GM10266 (cell line): ENCODE results near the gene NLGN3.

Source experiments
- DNase-seq: peaks from one replicate; pipeline ENCODE4 v3.0.0; 2012; ENCODE audit errors: extremely low spot score
- TF ChIP-seq, protein P1 (sequence below): IDR thresholded peaks from 2 replicates; pipeline ENCODE4 v1.5.1; 2012; ENCODE audit warnings: mild to moderate bottlenecking, low read depth; ENCODE audit not compliant: control insufficient read depth, insufficient read depth; ENCODE audit errors: missing control alignments

The NLGN3 gene

DNA sequence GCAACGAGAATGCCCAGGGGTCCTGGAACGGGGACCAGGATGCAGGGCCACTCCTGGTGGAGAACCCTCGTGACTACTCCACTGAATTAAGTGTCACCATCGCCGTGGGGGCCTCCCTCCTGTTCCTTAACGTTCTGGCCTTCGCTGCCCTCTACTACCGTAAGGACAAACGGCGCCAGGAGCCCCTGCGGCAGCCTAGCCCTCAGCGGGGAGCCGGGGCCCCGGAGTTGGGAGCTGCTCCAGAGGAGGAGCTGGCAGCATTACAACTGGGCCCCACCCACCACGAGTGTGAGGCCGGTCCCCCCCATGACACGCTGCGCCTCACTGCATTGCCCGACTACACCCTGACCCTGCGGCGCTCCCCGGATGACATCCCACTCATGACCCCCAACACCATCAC, 24.9 kb downstream of the NLGN3 start:
- TF ChIP-seq, protein P1, sequence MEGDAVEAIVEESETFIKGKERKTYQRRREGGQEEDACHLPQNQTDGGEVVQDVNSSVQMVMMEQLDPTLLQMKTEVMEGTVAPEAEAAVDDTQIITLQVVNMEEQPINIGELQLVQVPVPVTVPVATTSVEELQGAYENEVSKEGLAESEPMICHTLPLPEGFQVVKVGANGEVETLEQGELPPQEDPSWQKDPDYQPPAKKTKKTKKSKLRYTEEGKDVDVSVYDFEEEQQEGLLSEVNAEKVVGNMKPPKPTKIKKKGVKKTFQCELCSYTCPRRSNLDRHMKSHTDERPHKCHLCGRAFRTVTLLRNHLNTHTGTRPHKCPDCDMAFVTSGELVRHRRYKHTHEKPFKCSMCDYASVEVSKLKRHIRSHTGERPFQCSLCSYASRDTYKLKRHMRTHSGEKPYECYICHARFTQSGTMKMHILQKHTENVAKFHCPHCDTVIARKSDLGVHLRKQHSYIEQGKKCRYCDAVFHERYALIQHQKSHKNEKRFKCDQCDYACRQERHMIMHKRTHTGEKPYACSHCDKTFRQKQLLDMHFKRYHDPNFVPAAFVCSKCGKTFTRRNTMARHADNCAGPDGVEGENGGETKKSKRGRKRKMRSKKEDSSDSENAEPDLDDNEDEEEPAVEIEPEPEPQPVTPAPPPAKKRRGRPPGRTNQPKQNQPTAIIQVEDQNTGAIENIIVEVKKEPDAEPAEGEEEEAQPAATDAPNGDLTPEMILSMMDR, result no peak
- DNase-seq, result no peak

GRCh38 chrX:71170660-71171059, 26.0 kb downstream of the NLGN3 start:
- TF ChIP-seq, protein P1, result no peak
- DNase-seq, result no peak

DNA sequence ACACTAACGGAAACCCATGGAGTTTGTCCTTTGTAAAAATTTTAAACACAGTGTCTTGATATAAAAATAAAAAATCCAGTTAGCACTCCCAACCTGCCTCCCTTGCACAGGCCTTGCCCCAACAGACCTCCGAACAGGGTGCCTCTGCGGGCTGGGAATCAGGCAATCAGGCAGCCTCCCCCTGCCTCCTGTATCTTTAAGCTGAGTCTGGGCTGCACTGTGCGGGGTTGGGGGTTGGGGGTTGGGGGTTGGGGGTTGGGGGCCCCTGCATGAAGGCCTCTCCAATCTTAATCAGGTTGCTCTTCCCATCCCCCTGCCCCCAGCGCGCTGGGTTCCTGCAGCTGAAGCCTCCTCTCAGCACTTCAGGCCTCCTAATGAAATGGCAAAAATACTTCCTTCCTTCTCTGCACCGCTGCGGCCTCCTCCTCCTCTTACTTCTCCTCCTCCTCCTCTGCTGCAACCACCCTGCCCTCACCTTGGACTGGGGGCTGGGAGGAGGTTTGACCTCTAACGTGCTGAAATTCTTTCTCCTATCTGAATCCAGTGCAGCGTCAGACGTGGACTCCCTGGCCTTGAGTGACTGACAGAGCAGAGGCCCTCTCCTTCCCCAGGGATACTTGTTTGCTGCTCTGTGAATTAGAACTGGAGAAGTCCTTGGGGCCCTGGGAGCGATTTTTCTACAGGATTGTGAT, 26.6 kb downstream of the NLGN3 start:
- DNase-seq, result no peak
- TF ChIP-seq, protein P1, result no peak

GRCh38 chrX:71173440-71173839, 28.8 kb downstream of the NLGN3 start:
- no peak for DNase-seq

GRCh38 chrX:71174795-71175194, 30.2 kb downstream of the NLGN3 start:
- TF ChIP-seq, protein P1, result no peak
- DNase-seq, result no peak

More at GRCh38 chrX:71173440-71173839, 28.8 kb downstream of the NLGN3 start:
- TF ChIP-seq, protein P1, result no peak

DNA sequence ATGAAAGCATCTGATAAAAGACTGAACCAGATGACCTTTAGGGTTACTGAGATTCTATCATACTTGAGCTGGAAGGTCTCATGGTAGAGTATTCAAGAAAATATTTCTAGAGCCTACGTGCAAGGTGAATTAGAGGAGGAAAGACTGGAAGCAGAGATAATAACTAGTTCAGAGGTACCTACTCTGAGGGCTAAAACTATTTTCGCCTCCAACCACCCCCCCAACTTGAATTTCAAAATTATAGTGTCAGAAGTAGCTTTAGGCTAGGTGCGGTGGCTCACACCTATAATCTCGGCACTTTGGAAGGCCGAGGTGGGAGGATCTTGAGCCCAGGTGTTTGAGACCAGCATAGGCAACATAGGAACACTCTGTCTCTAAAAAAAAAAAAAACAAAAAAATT, 30.9 kb downstream of the NLGN3 start:
- no peak for DNase-seq
- TF ChIP-seq, protein P1, result no peak

DNA sequence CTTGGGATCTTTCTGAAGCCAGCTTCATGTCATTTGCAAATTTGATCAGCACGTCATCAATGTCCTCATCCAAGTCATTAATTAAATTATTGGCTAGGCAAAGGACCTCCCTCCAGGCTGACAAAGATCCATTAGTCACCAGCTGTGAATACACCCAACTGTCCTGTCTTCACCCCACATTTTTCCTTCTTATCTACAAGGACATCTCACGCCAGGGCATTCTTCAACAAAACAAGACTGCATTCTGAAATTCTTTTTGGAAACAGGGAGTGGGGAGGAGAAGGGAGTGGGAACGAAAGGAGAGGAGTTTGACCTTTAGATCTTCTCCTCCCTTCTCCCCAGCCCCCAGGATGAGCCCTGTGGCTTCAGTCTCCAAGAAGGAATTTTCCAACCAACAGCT, 32.7 kb downstream of the NLGN3 start:
- TF ChIP-seq, protein P1, result no peak
- DNase-seq, result no peak
